ENCODE data around the gene TMPRSS6. TPM values are rescaled to one million over a fixed set of nuclear protein-coding genes. Genes with fewer than 3 reads are reported as not detected.

TMPRSS6 gene
- total RNA-seq, 1 experiment from 2014 or later, result not detected

DNA sequence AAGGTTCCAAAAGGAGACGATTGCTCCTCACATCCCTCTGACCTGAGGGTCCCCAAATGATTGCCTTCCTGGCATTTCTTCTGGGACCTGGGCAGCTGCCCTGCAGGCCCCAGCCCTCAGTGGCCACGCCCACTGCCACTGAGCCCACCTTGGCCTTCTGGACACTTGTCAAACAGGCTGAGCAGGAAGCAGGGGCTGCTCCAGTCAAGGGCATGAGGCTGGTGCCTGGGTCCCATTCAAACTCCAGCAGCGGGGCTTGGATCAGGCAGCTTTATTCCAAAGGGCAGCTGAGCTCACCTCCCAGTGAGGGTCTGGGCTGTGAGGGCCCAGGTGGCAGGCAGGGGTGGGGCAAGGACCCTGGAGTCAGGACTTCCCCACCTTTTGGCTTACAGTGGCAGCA lies 44.3 kb downstream of the TMPRSS6 start:
- DNase-seq (ENCODE audit: low read depth, low spot score), result no peak
- in situ Hi-C loops (cut with HindIII; ENCODE audit: low pct_unique_long_range_greater_than_20kb, low sequenced_read_pairs), result loop anchor here (25.0 kb wide), 1 partner anchor 122 kb away; the partner anchor contains the start of gene C1QTNF6

DNA sequence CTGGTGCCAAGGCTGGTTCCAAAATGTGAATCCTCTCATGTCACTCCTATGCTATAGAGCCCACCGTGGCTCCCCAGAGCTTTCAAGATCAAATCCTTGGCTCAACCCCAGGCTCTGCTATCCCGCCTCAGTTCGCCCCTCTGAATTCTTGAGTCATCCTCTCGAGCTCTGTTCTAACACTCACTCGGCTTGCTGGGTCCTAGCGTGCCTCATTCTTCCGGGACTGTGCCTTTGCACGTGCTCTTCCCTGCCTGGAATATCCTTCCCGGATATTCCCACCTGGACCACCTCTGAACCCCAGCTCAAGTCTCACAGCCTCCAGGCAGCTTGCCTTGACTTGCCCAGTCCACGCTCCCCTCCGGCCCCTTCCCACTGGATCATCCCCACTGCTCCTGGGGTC lies 45.0 kb downstream of the TMPRSS6 start:
- in situ Hi-C loops (cut with HindIII; ENCODE audit: low pct_unique_long_range_greater_than_20kb, low sequenced_read_pairs), result loop anchor here (25.0 kb wide), 1 partner anchor 123 kb away; the partner anchor contains the start of gene C1QTNF6
- DNase-seq (ENCODE audit: low read depth, low spot score), result no peak

DNA sequence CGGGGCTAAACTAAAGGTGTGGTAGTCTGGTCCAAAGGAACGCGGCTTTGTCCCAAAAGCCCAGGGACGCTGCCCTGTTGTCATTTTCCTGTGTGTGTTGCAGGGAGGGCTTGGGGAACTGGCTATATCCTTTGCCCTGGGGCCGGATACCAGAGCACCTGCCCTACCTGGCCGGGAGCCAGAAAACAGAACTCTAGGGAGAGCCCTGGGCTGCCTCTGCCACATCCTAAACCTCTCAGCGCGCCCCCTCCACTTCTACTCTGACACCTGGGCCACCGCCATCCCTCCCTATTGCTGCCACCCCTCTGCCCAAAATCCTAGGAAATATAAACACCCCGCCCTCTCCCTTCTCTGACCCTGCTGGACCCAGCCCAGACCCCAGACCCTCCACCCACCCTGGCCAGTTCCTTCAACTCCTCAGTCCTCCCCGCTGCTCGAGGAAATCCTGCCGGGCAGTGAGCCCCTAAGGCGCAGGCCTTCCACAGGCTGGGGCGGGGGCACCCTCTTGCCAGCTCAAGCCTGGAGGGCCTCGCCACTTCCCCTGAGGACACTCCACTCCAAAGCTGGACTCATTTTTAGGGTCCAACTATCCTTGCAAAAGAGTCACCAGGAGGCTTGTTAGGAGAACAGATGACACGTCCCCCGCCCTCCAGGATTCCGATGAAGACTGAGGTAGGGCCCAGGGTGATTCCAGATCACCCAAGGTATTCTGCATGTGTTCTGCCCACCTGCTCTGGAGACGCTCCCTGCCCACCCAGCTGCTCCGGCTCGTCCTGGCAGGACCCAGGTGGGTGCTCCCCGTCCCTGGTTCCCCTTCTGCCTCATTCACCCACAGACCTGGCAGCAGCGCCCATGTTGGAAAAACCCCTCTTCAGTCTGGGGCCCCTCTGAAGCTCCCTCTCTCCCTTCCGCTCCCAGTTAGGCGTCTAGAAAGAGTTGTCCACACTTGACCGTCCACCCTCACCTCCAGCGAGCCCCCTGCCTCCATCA lies 45.8 kb downstream of the TMPRSS6 start:
- DNase-seq (ENCODE audit: low read depth, low spot score), result no peak
- in situ Hi-C loops (cut with HindIII; ENCODE audit: low pct_unique_long_range_greater_than_20kb, low sequenced_read_pairs), result loop anchor here (25.0 kb wide), 1 partner anchor 124 kb away; the partner anchor contains the start of gene C1QTNF6

DNA sequence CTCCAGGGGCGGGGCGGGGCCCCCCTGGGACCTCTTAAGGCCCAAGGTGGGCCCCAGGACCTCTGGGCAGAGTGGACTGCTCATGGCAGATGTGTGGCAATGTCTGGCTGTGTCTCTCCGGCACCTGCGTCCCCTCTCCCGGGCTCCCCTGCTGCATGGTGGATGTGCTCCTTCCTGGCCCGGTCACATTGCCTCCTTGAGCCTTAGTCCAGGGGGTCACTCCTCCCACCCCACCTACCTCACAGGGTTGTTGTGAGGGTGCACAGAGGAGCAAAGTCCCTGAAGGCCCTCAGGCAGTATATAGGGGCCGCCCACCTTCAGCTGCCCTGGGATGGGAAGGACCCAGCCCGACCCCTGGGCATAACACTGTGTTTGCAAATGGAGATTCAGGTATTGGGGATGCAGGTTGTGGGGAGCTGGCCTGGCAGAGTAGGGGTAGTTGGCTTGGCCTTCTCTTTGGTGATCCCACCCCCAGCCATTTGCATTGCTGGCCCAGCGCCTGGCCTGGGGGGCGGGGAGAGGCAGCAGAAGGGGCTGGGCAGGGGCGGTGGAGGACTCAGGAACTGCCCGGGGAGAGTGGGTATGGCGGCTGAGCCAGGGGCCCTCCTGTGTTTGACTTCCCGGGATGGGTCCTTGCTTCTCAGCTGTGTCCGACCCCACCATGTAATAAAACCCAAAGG lies 46.7 kb downstream of the TMPRSS6 start:
- DNase-seq (ENCODE audit: low read depth, low spot score), result no peak
- in situ Hi-C loops (cut with HindIII; ENCODE audit: low pct_unique_long_range_greater_than_20kb, low sequenced_read_pairs), result loop anchor here (25.0 kb wide), 1 partner anchor 124 kb away; the partner anchor contains the start of gene C1QTNF6

DNA sequence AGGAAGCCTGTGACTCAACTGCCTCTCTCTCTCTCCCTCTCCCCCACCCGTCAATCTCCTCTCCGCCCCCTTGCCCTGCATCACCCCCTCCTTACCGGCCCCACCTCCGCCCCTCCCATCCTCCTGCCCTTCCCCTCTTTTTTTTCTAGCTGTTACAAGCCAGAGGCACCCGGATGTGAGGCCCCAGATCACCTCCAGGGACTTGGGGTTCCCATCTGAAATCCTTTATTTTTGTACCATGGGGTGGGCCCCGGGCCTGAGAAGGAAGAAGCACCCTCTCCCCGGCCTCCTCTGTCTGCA lies 47.2 kb downstream of the TMPRSS6 start:
- DNase-seq (ENCODE audit: low read depth, low spot score), result no peak
- in situ Hi-C loops (cut with HindIII; ENCODE audit: low pct_unique_long_range_greater_than_20kb, low sequenced_read_pairs), result loop anchor here (25.0 kb wide), 1 partner anchor 125 kb away; the partner anchor contains the start of gene C1QTNF6

DNA sequence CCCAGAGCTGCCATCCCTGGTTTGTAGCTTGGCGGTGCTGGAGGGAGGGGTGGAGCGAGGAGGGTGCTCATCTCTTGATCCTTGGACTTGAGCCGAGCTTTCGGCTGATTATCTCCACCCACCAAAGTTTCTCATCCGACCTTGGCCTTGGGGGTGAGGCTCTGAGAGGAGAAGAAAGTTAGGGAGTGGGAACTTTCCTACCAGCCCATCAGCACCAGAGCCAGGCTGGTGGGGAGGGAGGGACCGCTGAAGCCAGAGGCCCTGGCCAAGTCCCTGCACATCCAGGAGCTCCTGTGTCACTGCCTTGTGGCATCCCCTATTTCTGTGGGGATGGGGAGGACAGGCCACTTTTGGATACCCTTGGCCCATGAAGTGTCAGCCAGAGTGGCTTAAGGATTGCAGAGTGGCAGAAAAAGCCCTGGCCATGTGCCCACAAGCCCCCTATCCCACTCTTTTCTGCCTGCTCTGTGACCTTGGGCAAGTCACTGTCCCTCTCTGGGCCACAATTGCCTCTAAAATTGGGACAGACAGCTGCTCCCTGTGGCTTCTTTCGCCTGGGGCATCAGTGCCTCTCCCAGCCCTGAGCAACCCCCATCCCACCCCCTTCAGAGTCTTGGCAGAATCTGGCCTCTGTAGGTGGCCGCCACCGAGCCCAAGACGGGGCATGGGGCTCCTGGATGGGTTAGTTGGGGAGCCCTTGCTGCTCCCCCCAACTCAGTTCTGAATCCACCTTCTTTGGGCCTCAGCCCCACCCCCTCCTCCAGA lies 47.7 kb downstream of the TMPRSS6 start:
- no peak for DNase-seq (ENCODE audit: low read depth, low spot score)
- in situ Hi-C loops (cut with HindIII; ENCODE audit: low pct_unique_long_range_greater_than_20kb, low sequenced_read_pairs), result loop anchor here (25.0 kb wide), 1 partner anchor 126 kb away; the partner anchor contains the start of gene C1QTNF6

DNA sequence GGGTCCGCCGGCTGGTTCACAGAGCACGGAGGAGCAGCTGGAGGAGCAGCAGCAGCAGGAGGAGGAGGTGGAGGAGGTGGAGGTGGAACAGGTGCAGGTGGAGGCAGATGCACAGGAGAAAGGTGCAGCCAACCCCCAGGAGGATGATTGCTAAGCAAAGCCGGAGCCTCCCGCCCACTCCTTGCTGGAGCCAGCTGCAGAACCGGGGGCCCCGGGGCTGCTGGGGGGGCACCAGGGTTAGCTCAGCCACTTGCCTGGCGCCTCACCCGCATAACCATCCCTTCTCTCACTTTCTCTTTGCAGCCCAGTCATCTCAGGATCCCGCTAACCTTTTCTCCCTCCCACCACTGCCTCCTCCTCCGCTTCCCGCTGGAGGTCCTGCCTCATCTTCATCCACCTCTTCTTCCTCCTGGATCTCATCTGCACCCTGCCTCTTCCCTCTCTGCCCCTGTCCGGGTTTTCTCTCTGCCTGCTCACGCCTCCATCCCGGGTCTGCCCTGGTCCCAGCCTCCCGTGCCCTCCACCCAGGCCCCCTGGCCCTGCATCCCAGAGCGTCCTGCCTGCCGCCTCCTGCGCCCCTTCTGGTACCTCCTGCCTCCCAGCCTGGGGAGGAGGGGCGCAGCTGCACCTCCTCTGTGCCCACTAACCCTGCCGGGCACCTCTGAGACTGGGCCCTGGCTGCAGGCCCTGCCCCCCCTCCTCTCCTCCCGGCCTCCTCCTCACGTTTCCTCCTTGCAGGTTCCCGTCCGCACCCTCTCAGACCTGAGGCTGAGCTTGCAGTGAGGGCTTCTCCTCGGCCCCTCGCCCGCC lies 48.5 kb downstream of the TMPRSS6 start:
- in situ Hi-C loops (cut with HindIII; ENCODE audit: low pct_unique_long_range_greater_than_20kb, low sequenced_read_pairs), result loop anchor here (25.0 kb wide), 1 partner anchor 126 kb away; the partner anchor contains the start of gene C1QTNF6

DNA sequence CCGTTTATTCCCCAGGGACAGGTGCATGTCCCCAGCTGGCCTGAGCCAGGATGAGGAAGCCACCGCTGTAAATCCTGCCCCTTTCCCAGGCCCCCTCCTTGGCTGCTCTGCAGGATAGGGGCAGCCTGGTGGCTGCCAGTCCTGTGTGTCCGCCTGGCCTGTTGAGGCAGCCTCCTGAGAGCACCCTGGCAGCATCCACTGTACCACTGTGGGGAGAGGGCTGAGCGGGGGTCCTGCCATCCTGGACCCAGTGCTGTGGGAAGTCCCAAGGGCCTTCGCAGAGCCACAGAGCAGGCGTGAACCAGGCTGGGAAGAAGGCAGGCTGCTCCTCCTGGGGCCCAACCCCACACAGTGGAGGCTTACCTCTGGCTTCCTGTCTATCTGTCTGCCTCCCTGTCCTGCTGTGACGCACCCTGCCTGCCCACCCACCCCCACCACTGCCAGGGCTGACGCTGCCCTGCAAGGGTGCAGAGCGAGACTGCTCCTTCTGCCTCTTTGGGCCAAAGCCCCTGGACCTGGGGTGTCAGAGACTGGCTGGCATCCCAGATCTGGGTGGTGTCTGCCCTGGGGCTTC lies 49.5 kb downstream of the TMPRSS6 start:
- in situ Hi-C loops (cut with HindIII; ENCODE audit: low pct_unique_long_range_greater_than_20kb, low sequenced_read_pairs), result loop anchor here (25.0 kb wide), 1 partner anchor 127 kb away; the partner anchor contains the start of gene C1QTNF6

More for the DNA sequence above, 48.5 kb downstream of the TMPRSS6 start:
- no peak for DNase-seq (ENCODE audit: low read depth, low spot score)

DNA sequence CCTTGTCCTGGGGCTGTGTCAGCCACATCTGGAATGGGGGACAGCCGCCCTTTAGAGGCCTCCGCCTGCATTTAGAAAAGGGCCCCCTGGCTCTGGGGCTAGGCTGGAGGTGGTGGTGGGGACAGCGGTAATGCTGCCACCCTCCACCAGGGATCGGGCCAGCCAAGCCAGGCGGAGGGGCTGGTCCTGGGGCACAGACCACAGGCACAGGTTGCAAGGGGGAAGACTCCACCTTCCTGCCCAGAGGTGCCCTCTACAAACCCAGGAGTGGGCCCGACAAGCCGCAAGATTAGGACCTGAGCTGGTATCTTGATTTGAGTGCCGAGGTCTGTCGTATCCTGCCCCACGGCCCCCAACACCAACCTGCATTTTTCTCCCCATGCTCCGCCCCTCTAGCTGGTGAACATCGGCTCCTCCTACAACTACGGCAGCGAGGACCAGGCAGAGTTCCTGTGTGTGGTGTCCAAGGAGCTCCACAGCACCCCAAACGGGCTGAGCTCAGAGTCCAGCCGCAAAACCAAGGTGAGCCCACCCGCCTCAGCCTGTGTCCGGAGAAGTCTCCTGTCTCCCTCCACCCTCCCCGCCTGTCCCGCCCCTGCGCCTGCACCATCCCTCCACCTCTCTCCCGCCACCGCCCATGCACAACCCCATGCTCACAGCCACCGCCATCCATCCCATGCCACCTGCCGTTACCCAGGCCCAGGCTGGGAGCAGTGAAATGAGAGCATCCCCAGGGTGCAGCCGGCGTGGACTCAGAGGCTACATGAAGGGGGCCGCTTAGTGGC lies 50.4 kb downstream of the TMPRSS6 start:
- in situ Hi-C loops (cut with HindIII; ENCODE audit: low pct_unique_long_range_greater_than_20kb, low sequenced_read_pairs), result loop anchor here (25.0 kb wide), 1 partner anchor 128 kb away; the partner anchor contains the start of gene C1QTNF6

More for the DNA sequence above, 49.5 kb downstream of the TMPRSS6 start:
- no peak for DNase-seq (ENCODE audit: low read depth, low spot score)

DNA sequence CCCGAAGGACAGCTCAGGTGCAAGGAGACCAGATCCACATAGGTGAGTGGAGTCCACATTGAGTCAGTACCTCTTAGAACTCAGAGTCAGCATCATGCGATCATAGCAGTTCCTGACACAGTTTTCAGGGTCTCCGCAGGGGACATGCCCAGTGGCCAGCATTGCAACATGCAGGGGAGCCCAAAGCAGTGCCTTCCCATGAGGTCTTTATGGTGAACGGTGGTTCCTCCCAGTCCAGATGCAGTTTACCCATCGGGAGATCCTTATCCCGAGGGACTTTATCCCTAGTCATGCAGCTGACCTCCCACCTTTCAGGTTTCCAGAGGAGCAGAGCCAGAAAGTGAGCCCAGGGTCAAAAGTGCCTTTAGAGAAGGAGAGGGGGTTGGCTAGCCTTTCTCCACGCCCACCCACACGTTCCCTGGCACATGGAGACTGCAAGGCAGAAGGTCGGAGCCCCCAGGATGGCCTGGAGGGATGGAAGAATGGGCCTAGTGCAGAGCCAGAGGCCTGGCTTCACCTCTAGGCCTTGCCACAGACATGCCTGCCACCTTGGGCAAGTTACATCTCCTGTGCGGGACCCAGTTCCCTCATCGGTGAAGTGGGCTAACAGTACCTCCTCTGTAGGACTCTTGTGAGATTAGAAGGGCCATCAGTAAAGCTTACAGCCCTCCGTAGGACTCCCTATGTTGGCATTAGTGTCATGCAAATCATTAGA lies 51.6 kb downstream of the TMPRSS6 start:
- in situ Hi-C loops (cut with HindIII; ENCODE audit: low pct_unique_long_range_greater_than_20kb, low sequenced_read_pairs), result loop anchor here (25.0 kb wide), 1 partner anchor 129 kb away; the partner anchor contains the start of gene C1QTNF6

More for the DNA sequence above, 50.4 kb downstream of the TMPRSS6 start:
- DNase-seq (ENCODE audit: low read depth, low spot score), result no peak

DNA sequence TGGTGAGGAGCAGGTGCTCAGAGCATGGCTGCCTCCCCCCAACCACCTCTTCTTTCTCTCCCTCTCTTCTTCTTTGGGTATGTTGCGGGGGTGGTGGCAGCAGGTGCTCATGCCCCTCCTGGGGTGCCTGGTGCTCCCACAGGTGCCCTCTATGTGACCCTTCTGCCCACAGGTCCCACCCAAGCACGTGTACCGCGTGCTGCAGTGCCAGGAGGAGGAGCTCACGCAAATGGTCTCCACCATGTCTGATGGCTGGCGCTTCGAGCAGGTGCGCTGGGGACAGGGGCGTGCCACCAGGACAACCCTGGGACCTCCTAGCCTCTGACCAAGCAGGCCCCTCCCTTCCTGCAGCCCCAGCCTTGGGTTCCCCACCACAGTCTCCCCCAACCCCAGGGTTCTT lies 52.3 kb downstream of the TMPRSS6 start:
- in situ Hi-C loops (cut with HindIII; ENCODE audit: low pct_unique_long_range_greater_than_20kb, low sequenced_read_pairs), result loop anchor here (25.0 kb wide), 1 partner anchor 130 kb away; the partner anchor contains the start of gene C1QTNF6
- DNase-seq (ENCODE audit: low read depth, low spot score), result no peak

More for the DNA sequence above, 51.6 kb downstream of the TMPRSS6 start:
- no peak for DNase-seq (ENCODE audit: low read depth, low spot score)

DNA sequence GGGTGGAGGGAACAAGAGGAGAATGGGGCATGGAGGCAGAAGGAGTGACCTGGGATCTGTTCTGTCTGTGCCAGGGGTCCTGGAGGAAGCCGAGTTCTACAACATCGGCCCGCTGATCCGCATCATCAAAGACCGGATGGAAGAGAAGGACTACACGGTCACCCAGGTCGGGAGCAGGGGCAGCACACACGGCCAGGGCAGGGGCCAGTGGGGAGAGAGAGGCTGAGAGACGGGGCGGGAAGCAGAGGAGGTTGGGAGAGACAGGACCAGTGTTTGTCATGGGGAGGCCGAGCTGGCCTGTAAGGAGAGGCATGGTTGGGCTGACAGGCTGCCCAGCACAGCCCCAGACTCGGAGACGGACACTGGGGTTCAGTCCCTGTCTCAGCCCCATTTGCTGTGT lies 53.3 kb downstream of the TMPRSS6 start:
- DNase-seq (ENCODE audit: low read depth, low spot score), result no peak
- in situ Hi-C loops (cut with HindIII; ENCODE audit: low pct_unique_long_range_greater_than_20kb, low sequenced_read_pairs), result loop anchor here (25.0 kb wide), 1 partner anchor 131 kb away; the partner anchor contains the start of gene C1QTNF6

DNA sequence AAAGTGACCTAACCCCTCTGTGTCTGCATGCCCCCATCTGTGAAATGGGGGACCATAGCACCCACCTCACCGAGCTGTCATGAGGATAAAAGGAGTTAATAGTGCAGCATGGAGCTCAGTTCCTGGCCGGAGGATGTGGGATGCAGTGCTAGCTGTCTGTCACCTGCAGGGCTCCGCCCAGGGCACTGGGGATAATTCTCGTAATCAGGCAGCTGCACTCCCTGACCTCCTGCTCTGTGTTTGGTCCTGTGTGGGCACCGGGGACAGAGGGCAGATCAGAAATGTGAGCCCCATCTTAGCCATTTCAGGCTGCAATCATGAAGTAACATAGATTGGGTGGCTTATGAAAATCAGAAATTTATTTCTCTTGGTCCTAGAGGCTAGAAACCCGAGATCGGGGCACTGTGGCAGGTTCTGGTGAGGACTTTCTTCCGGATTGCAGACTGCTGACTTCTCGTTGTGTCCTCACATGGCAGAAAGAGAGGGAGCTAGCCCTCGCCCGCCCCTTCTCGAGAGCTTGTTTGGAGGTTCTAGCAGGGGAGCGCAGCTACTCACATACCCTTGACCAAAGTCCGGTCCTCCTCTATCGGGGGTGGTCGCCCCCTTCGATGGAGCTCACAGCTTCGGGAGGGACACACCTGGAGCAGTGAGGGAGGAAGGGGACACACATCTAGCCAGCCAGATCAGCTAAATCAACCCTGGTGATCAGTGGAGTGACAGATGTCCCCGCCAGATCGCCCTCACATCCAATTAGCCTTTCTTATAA lies 54.7 kb downstream of the TMPRSS6 start:
- in situ Hi-C loops (cut with HindIII; ENCODE audit: low pct_unique_long_range_greater_than_20kb, low sequenced_read_pairs), result loop anchor here (25.0 kb wide), 1 partner anchor 133 kb away; the partner anchor contains the start of gene C1QTNF6
- DNase-seq (ENCODE audit: low read depth, low spot score), result no peak

DNA sequence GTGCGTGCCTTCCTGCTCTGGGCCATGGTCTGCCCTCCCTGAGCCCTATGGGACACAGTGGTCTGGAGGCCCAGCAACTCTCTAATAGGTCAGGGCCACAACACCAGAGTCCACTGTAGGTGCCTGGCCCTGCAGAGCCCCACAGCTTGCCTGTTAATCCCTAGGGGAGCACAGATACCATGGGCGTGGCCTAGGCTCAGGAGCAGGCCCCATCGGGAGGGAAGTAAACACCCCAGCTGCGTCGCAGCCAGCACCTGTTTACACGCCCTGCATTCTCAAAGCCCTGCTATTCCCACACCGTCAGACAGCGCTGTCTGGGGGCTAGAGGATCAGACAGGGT lies 55.5 kb downstream of the TMPRSS6 start:
- DNase-seq (ENCODE audit: low read depth, low spot score), result no peak
- in situ Hi-C loops (cut with HindIII; ENCODE audit: low pct_unique_long_range_greater_than_20kb, low sequenced_read_pairs), result loop anchor here (25.0 kb wide), 1 partner anchor 133 kb away; the partner anchor contains the start of gene C1QTNF6
